GM12865 (cell line): ENCODE measurements around the gene ADCY1.

Source experiments
- DNase-seq: peaks from one replicate; pipeline ENCODE4 v3.0.0; 2010; ENCODE audit warnings: low read depth
- H3K4me3 ChIP-seq: 2 replicates; pipeline ENCODE4 v1.5.1; 2011; ENCODE audit warnings: mild to moderate bottlenecking, low read depth, low read length, control low read depth
- TF ChIP-seq, protein P1 (sequence below): IDR thresholded peaks from 2 replicates; pipeline ENCODE4 v1.5.1; 2011; ENCODE audit warnings: low read length, control low read depth, low read depth, inconsistent platforms; ENCODE audit not compliant: insufficient read depth; ENCODE audit errors: missing control alignments

ADCY1 gene

DNA sequence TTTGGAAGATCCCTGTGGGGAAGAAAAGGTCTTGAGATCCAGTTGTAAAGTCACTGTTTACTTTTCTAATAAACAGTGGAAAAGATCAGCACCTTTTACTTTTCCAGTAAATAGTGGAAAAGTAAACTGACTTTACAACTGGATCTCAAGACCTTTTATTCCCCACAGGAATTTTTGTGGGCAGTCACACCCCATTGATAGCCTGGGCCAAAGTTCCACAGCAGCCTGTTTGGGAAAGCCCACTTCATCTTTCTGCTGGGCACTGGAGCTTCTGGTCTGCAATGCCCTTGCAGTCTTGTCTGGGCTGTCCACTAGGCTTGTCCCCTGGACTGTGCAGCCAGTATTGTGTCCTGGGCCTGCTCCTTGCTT lies 50.2 kb downstream of the ADCY1 start:
- no peak for DNase-seq
- TF ChIP-seq, protein P1, sequence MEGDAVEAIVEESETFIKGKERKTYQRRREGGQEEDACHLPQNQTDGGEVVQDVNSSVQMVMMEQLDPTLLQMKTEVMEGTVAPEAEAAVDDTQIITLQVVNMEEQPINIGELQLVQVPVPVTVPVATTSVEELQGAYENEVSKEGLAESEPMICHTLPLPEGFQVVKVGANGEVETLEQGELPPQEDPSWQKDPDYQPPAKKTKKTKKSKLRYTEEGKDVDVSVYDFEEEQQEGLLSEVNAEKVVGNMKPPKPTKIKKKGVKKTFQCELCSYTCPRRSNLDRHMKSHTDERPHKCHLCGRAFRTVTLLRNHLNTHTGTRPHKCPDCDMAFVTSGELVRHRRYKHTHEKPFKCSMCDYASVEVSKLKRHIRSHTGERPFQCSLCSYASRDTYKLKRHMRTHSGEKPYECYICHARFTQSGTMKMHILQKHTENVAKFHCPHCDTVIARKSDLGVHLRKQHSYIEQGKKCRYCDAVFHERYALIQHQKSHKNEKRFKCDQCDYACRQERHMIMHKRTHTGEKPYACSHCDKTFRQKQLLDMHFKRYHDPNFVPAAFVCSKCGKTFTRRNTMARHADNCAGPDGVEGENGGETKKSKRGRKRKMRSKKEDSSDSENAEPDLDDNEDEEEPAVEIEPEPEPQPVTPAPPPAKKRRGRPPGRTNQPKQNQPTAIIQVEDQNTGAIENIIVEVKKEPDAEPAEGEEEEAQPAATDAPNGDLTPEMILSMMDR, result no peak
- no peak overlapping the region for H3K4me3 ChIP-seq

DNA sequence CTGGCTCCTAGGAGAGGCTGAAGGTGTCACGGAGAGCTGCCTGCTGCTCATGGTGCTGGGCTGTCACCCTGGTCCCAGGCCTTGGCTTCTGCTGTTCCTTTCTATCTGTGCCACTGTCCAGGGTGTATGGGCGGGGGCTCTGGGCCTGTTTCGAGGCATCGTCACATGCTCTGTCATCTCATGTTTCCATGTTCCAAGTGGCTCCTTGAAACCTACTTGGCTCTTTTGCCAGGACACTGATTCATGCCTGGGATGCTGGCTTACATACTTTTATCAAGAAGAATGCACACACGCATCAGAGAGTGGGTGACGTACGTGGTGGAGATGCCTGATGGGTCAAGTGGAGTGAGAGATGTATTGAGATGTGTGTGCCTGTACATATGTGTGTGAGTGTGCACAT lies 50.9 kb downstream of the ADCY1 start:
- H3K4me3 ChIP-seq, result no peak overlapping the region
- no peak for DNase-seq
- TF ChIP-seq, protein P1, result no peak

DNA sequence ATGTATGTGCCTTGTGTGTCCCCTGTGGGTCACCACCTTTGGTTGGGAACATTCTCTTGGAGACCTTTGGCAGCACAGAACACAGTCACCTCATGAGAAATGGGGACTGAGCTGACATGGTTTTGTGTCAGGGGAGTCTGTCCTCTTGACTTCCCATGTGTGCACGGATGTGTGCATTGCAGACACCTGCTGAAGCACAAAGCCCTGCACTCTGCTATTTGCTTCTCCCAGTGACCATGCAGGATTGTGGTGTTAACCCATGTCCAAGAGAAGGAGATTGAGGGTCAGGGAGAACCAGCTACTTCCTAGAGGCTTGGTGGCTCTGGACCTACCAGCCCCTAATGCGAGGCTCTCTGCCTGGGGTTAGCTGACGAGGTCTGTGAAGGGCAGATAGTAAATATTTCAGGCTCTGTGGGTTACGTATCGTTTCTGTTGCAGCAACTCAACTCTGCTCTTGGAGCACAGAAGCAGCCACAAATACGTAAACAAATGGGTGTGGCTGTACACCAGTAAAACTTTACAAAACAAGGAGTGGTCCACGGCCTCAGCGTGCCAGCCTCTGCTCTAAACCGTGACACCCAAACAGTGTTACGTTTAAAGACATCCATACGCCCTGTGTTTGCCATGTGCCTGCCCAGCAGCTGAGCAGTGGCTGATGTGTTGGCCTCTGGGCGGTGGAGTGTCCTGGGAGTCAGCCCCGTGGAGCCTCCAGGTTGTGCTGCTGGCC lies 51.7 kb downstream of the ADCY1 start:
- no peak for DNase-seq
- H3K4me3 ChIP-seq, result no peak overlapping the region
- TF ChIP-seq, protein P1, result no peak

DNA sequence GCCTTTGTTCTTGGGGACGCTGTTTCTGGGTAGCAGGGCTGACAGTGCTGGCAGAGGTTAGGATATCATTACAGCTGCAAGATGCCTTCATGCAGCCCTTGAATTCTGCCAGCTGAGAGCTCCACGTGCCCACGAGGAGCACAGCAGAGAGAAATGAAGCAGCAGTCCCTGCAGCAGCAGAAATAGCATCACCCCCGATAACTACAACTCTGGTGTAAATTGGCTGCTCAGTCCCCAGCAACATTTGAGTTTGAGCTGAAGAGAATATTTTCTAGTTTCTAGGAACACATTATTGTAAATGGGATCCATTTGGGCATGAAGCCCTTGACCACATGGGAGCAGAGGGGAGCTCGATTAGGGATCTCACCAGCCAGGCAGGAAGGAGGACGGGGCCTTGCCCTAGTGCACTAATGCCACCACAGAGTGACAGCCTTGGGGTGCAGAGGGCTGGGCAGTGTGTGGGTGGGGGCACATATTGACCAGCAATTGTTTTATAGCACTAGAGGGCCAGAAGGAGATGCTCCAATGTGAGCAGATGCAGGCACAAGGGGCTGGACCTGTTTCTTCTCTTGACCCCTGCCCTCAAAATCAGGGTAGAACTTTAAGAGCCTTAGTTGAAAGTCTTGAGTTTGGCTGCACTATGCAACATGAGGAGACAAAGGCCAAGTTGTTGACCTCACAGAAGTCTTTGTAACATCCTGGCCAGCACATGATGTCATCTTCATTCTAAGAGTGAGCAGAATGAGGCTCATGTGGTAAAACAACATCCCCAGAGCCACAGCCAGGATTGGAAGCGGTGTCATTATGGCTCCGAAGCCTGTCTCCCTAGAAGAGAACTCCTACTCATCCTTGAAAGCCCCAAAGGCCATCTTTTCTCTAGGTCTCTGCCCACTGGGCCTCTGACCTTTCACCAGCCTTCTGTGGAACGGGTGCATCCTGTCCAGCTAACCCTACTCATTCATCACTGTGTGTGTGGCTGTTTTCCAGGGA lies 52.6 kb downstream of the ADCY1 start:
- TF ChIP-seq, protein P1, result no peak
- DNase-seq, result no peak
- H3K4me3 ChIP-seq, result no peak overlapping the region

DNA sequence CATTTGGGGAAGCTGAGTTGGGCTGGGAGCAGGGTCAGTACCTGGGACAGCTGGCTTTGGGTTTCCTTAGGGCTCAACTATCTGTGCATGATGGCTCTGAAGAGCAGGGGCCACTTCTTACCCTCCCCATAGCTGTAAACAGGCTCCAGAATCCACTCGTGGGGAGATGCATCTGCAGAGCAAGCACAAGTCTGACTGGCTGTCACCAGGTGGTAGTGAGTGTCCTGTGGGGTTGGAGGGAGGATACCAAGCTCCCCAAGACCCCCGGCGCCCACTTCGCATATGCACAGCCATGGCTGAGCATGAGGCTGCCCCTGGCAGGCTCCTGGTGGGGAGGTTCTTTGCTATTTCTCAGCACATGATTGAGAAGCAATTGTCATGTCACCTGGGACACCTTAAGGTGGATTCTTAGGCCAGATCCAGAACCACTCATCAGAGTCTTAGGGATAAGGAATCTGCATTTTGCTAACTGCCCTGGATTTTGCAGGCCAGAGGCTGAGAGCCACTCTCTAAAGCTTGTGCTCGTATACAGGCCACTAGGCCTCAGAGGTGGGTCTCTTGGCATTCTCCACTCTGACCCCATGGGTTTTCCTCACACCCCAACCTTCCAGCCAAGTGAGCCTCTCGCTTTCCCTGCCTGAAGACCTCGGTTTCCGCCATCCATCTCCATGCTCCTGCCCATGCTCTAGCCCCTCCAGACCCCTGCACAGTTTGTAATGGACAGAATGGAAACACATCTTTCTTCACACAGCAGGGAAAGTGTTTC lies 53.7 kb downstream of the ADCY1 start:
- DNase-seq, result no peak
- no peak overlapping the region for H3K4me3 ChIP-seq
- TF ChIP-seq, protein P1, result no peak

DNA sequence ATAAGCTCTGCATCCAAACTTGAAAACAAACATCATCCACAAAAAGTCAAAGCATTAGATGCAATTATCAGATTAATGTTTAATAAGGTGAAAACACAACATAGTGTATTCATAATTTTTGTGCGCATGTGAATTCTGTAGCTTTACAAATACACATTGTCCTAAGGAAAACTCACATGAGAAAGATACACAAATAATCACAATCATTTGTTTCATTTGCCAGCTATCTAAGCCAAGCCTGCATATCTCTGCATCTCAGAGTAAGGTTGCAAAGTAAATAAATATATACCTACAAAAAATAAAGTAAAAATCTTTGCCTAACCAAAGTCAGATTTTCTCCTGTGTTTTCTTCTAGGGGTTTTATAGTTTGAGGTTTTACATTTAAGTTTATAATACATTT lies 57.4 kb downstream of the ADCY1 start:
- TF ChIP-seq, protein P1, result no peak
- no peak overlapping the region for H3K4me3 ChIP-seq
- DNase-seq, result no peak
